ENCODE measurements around the gene MYO19. TPM values are rescaled to one million over a fixed set of nuclear protein-coding genes. Genes with fewer than 3 reads are reported as not detected.
"Not testable (repeated sequence)": the region's sequence is repeated elsewhere in the genome, so short reads cannot be mapped to it uniquely, and the experiment has no call there.

Gene MYO19
- total RNA-seq, 1 experiment from 2014 or later = 144 TPM

- no peaks in the 10 kb centered on the region for H3K4me1 ChIP-seq (ENCODE audit: insufficient read depth, low read length)
- TF ChIP-seq, protein P1, sequence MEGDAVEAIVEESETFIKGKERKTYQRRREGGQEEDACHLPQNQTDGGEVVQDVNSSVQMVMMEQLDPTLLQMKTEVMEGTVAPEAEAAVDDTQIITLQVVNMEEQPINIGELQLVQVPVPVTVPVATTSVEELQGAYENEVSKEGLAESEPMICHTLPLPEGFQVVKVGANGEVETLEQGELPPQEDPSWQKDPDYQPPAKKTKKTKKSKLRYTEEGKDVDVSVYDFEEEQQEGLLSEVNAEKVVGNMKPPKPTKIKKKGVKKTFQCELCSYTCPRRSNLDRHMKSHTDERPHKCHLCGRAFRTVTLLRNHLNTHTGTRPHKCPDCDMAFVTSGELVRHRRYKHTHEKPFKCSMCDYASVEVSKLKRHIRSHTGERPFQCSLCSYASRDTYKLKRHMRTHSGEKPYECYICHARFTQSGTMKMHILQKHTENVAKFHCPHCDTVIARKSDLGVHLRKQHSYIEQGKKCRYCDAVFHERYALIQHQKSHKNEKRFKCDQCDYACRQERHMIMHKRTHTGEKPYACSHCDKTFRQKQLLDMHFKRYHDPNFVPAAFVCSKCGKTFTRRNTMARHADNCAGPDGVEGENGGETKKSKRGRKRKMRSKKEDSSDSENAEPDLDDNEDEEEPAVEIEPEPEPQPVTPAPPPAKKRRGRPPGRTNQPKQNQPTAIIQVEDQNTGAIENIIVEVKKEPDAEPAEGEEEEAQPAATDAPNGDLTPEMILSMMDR (conservative IDR thresholded peaks at IDR 0.05) = no peak
Observed at GRCh38 chr17:36459045-36459444, 75.6 kb downstream of the MYO19 start.

GRCh38 chr17:36457701-36458100, 77.0 kb downstream of the MYO19 start:
- not testable (repeated sequence) for H3K4me1 Mint-ChIP-seq; H3K9ac ChIP-seq (ENCODE audit: extremely low read depth, insufficient read length, low read length); H3K79me1 ChIP-seq (ENCODE audit: insufficient read depth, low read depth, low read length, poor library complexity, severe bottlenecking); H2BK5ac ChIP-seq (ENCODE audit: insufficient read length, low read length); H3K23me2 ChIP-seq (ENCODE audit: insufficient read length, low read depth, low read length, poor library complexity, severe bottlenecking); H3K36me3 Mint-ChIP-seq (ENCODE audit: insufficient read depth in 1 of 3, low read depth in 3 of 3); H2BK120ac ChIP-seq (ENCODE audit: low read depth, low read length, poor library complexity, severe bottlenecking); H3K18ac ChIP-seq (ENCODE audit: insufficient read length, low read depth, low read length); H2BK12ac ChIP-seq (ENCODE audit: insufficient read length, low read depth, low read length); H3K23ac ChIP-seq (ENCODE audit: insufficient read length, low read depth, low read length); H3K27ac ChIP-seq (ENCODE audit: insufficient read length, low read depth, low read length); H3T11ph ChIP-seq (ENCODE audit: low read length); H2AFZ ChIP-seq (ENCODE audit: low read length); H2BK20ac ChIP-seq (ENCODE audit: low read depth, low read length, poor library complexity, severe bottlenecking); H3K14ac ChIP-seq (ENCODE audit: insufficient read depth, low read length); H2BK15ac ChIP-seq (ENCODE audit: low read depth, low read length); H4K8ac ChIP-seq (replicated peaks; ENCODE audit: insufficient read length, low read depth, low read length); H3K4ac ChIP-seq (ENCODE audit: low read depth, low read length); H3K9me3 ChIP-seq (ENCODE audit: control insufficient read depth, low read depth, low read length); H2AK5ac ChIP-seq (ENCODE audit: insufficient read length, low read length); H4K5ac ChIP-seq (ENCODE audit: insufficient read length, low read depth, low read length); H3K4me1 ChIP-seq (ENCODE audit: insufficient read depth, low read length); H3K27ac Mint-ChIP-seq; H3K9me3 Mint-ChIP-seq; H4K20me1 ChIP-seq (ENCODE audit: control insufficient read depth, insufficient read depth, insufficient read length); H3K4me3 Mint-ChIP-seq; H3K4me2 ChIP-seq (ENCODE audit: insufficient read depth, insufficient read length, low read length); H3K27me3 ChIP-seq (ENCODE audit: insufficient read depth, low read length); DNase-seq; H3K79me2 ChIP-seq (ENCODE audit: insufficient read depth, low read length); H3K56ac ChIP-seq (ENCODE audit: insufficient read length, low read depth, low read length); H4K91ac ChIP-seq (ENCODE audit: insufficient read length, low read depth, low read length)
- peaks cover 21% of the 10 kb centered on the region for H3K27me3 Mint-ChIP-seq (ENCODE audit: low read depth)
- no CpG with 5 or more reads among the region's 9 CpGs for WGBS (ENCODE audit: extremely low coverage, insufficient read length, low lambda C conversion rate)

More at GRCh38 chr17:36459045-36459444, 75.6 kb downstream of the MYO19 start:
- Histone ChIP-seq H3K14ac (ENCODE audit: insufficient read depth, low read length) (no peak overlapping the region), H3T11ph (ENCODE audit: low read length) (no peak overlapping the region), H3K79me1 (ENCODE audit: insufficient read depth, low read depth, low read length, poor library complexity, severe bottlenecking) (no peaks in the 10 kb centered on the region), H3K9ac (ENCODE audit: extremely low read depth, insufficient read length, low read length) (no peak overlapping the region), H3K27ac (ENCODE audit: insufficient read length, low read depth, low read length) (no peak overlapping the region), H2BK120ac (ENCODE audit: low read depth, low read length, poor library complexity, severe bottlenecking) (no peak overlapping the region), H4K8ac (replicated peaks; ENCODE audit: insufficient read length, low read depth, low read length) (no peak overlapping the region), H4K20me1 (ENCODE audit: control insufficient read depth, insufficient read depth, insufficient read length) (no peaks in the 10 kb centered on the region), H3K27me3 (ENCODE audit: insufficient read depth, low read length) (no peaks in the 10 kb centered on the region; the same call in 1 of the 2 replicates), H3K9me3 (ENCODE audit: control insufficient read depth, low read depth, low read length) (no peaks in the 10 kb centered on the region), H2BK15ac (ENCODE audit: low read depth, low read length) (no peak overlapping the region), H3K56ac (ENCODE audit: insufficient read length, low read depth, low read length) (no peak overlapping the region), H2BK20ac (ENCODE audit: low read depth, low read length, poor library complexity, severe bottlenecking) (no peak overlapping the region), H2AFZ (ENCODE audit: low read length) (no peak overlapping the region), H3K4ac (ENCODE audit: low read depth, low read length) (no peak overlapping the region), H2BK12ac (ENCODE audit: insufficient read length, low read depth, low read length) (no peak overlapping the region), H3K18ac (ENCODE audit: insufficient read length, low read depth, low read length) (no peak overlapping the region), H2BK5ac (ENCODE audit: insufficient read length, low read length) (no peak overlapping the region), H4K91ac (ENCODE audit: insufficient read length, low read depth, low read length) (no peak overlapping the region), H3K23me2 (ENCODE audit: insufficient read length, low read depth, low read length, poor library complexity, severe bottlenecking) (no peaks in the 10 kb centered on the region), H4K5ac (ENCODE audit: insufficient read length, low read depth, low read length) (no peak overlapping the region), H2AK5ac (ENCODE audit: insufficient read length, low read length) (no peak overlapping the region), H3K4me2 (ENCODE audit: insufficient read depth, insufficient read length, low read length) (no peak overlapping the region), H3K79me2 (ENCODE audit: insufficient read depth, low read length) (no peaks in the 10 kb centered on the region), H3K23ac (ENCODE audit: insufficient read length, low read depth, low read length) (no peak overlapping the region)
- no CpG with 5 or more reads among the region's 5 CpGs for WGBS (ENCODE audit: extremely low coverage, insufficient read length, low lambda C conversion rate)
- Mint-ChIP-seq H3K4me1 (peaks cover 6 to 8% of the 10 kb centered on the region in 2 experiments; a peak in 3 of 4 replicates), H3K4me3 (no peak overlapping the region), H3K9me3 (no peaks in the 10 kb centered on the region; a peak in 1 of 5 replicates), H3K27me3 (ENCODE audit: low read depth) (peaks cover 33% of the 10 kb centered on the region), H3K27ac (no peak overlapping the region), H3K36me3 (ENCODE audit: insufficient read depth in 1 of 3, low read depth in 3 of 3) (no peaks in the 10 kb centered on the region)
- DNase-seq = no peak
